GM18517 (cell line): ENCODE measurements around the gene RPIA.
A peak's percentile ranks its signal among the peaks of the same experiment; 100 is the strongest.
"Not testable (repeated sequence)": the region's sequence is repeated elsewhere in the genome, so short reads cannot be mapped to it uniquely, and the experiment has no call there.

ENCODE experiments used
- ATAC-seq: cut with Tn5 transposase; IDR thresholded peaks from one replicate; pipeline ENCODE4 v1.9.1; 2021; ENCODE audit warnings: mild to moderate bottlenecking, moderate library complexity; ENCODE audit not compliant: unreplicated experiment

The RPIA gene

DNA sequence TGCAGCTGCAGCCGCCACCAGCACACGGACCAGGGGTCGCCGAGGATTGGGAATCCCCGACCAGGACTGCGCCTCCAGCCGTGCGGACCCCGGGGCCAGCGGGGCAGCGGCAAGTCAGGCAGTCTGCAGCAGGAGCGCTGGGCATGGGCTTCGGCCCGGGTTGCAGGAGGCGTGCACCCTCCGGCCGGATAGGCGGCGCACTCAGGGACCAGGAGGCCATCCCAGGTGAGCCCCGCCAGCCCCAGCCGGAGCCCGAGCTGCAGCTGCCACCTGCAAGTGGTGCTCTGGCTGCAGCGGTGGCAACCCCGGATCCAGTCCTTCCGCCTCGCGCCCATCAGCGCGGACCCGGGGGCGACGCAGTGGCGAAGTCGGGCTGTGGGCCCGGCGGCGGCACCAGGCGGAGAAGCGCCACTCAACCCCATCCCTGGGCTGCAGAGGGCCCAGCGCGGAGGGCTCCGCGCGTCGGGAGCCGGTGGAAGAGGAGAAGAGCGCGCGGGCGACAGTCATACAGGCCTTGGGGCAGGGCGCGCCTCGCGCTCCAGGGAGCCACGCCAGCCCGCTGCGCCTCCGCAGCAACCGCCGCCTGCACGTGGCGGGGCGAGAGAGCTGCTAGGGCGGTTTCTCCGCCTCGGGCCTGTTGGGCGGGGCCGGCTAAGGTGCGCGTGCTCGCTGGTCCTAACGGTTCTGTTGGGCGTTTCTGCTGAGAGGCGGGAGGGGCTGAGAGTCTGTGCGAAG lies 73.8 kb downstream of the RPIA start:
- peak; percentile 46 for ATAC-seq

DNA sequence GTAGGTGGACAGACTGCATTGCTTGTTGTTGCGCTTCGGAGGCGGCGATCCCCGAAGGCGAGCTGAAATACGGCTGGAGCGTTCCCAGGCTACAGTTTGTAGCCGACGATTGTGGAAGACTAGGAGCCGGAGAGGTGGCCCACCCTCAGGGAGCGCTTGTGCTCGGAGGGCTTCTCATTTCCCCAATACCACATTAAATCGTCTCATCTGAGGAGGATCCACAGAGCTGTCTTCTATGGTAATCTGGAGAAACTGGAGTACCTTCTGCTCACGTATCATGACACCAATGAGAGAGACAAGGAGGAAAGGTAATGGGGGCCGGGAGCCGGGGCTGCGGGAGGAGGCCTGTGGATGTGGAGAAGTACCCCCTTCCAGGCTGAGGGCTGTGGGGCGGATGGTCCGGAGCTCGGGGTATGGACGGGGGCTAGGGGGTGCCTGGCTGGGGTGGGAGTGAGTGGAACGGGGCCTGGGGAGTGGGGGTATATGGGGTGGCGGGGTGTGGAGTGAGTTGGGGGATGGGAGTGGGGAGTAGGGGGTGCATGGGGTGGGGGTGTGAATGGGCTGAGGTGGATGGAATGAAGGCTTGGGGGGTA lies 74.5 kb downstream of the RPIA start:
- ATAC-seq, result not testable (repeated sequence)

DNA sequence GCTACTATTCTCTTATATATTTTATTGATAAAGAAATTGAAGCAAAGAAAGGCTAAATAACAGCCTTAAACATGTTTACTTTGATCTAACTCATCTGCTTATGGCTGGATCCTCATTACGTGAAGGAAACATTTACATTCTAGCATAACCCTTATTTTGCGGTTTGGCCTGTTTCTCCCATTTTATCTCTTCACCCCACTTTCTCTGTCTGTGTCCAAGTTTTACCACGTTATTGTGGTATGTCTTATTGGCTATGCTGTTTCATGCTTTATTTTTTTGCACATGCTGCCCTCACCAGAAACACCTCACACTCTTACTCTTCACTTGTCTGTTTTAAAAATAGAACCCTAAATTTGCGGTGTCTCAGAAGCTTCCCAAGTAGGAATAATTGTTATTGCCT lies 78.5 kb downstream of the RPIA start:
- ATAC-seq, result no peak

DNA sequence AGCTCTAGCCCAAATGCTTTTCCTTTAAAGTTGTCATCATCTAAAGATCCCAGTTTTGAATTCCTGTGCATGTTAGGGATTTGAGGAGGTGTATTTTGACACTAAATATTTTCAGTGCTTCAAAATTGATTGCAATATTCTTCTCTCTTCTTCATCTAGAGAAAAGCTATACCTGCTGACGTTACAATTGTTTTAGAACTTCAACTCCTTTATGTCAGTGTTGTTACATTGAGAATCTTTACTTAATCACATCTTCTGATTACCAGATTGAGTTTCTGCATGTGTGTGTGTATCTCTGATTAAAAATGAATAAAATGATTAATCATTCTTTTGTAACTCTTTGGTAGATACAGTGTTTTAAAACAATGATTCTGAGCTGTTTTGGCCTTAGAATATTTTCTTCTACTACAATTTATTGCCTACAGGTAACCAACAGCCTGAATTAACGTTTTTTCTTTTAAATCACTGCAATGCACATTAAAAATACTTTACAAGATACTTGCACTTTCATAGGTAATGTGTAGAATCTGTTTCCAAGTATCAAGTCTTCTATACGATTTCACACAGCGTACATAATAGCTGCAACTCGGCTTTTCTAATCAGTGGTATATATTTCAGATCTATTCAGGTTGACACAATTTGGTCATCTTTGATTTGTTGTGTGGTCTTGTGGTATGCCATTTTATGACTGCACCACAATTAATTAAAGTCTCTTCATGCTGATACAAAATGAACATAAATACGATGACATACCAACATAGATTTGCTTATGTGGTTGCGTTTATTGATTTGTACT lies 82.0 kb downstream of the RPIA start:
- ATAC-seq, result not testable (repeated sequence)

DNA sequence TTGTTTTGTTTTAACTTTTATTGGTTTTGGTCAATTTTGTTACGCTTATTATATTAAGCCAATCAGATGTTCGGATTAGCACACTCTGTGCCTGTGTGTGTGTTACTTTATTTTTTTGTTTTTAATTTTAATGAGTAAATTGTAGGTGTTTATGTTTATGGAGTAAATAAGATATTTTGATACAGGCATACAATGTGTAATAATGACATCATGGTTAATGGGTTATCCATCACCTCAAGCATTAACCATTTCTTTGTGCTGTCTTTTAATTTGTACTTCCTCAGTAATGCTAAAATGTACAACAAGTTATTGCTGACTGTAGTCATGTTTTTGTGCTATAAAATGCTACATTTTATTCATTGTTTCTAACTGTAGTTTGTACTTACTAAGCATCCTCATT lies 97.7 kb downstream of the RPIA start:
- ATAC-seq, result not testable (repeated sequence)

DNA sequence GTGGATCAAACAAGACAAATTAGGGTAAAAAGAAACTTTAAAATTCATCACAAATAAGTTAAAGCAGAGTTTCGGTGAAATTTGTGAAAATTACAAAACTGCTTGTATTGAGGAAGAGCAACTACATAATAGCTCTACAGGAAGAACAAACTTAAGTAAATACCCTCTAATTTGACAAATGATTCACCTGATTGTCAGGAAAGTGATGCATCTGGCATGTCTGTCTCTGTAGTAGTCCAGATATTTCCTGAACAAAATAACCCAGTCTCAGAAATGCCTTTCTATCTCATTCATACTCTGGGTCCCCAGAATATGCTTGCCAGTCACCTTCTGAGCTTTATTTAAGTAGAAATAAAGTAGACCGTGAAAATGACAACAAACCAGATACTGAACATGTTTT lies 104.5 kb downstream of the RPIA start:
- ATAC-seq, result not testable (repeated sequence)

DNA sequence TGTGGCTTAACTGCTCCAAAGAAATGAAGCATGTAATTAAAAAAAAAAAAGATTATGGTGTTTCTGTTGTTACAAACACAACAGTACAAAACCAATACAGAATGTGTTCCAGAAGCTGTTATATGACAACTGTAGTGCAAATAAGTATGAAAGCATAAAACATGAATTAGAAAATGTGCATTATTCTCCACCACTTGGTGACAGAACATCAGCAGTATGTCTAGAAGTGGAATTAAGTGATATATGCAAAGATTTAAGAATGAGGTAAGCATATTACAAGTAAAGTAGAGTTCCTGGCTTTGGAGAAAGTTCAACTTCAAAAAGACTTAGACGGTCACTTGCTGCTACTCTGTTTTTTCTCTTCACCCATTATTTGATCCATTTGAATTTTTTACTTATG lies 105.0 kb downstream of the RPIA start:
- not testable (repeated sequence) for ATAC-seq

DNA sequence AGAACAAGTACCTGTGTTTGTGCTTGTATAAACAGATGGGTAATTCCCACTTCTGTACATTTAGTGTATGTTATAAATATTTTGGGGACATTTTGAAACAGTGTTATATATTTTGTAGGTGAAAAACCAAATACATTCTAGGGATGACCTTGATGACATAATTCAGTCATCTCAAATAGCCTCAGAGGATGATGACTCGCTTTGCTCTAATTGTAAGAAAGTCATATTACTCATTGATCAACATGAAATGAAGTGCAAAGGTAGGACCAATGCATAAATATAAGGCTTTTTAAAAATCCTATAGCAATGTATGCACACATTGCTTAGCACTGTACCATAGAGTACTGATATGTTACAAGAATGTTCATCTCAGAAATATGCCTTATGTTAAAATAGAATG lies 105.7 kb downstream of the RPIA start:
- ATAC-seq, result not testable (repeated sequence)
